Endothelial cell (in vitro differentiated cells): ENCODE data around the gene TMBIM4. TPM values are rescaled to one million over a fixed set of nuclear protein-coding genes. Genes with fewer than 3 reads are reported as not detected.

Experiments used
- DNase-seq: peaks from one replicate; pipeline ENCODE4 v3.0.0; 2021; ENCODE audit warnings: low spot score
- H3K27ac Mint-ChIP-seq: one replicate; pipeline ENCODE4 v1.8.0; 2021; ENCODE audit warnings: mixed read lengths, inconsistent platforms; ENCODE audit not compliant: unreplicated experiment
- H3K27me3 Mint-ChIP-seq: one replicate; pipeline ENCODE4 v1.8.0; 2021; ENCODE audit warnings: mild to moderate bottlenecking, moderate library complexity, mixed read lengths, inconsistent platforms; ENCODE audit not compliant: unreplicated experiment
- H3K36me3 Mint-ChIP-seq: one replicate; pipeline ENCODE4 v1.8.0; 2021; ENCODE audit warnings: mild to moderate bottlenecking, low read depth, mixed read lengths, inconsistent platforms; ENCODE audit not compliant: unreplicated experiment
- H3K4me1 Mint-ChIP-seq: one replicate; pipeline ENCODE4 v1.8.0; 2021; ENCODE audit warnings: mild to moderate bottlenecking, mixed read lengths, inconsistent platforms; ENCODE audit not compliant: unreplicated experiment
- H3K4me3 Mint-ChIP-seq: one replicate; pipeline ENCODE4 v1.8.0; 2021; ENCODE audit warnings: mild to moderate bottlenecking, mixed read lengths, inconsistent platforms; ENCODE audit not compliant: unreplicated experiment
- H3K9me3 Mint-ChIP-seq: one replicate; pipeline ENCODE4 v1.8.0; 2021; ENCODE audit warnings: mixed read lengths, inconsistent platforms; ENCODE audit not compliant: unreplicated experiment
- total RNA-seq: library from RNA; stranded (reverse); fragmentation: NEBNext Ultra II Directional; extraction: Animal tissue kit (Norgen Biotek cat#: 25700); gene quantifications from one replicate; pipeline ENCODE4 v1.2.1, GENCODE V29; 2021; ENCODE audit not compliant: unreplicated experiment
- TF ChIP-seq, protein P1 (sequence below): fragments of 200-600 bp; sonication (generic); IDR thresholded peaks from one replicate; pipeline ENCODE4 v1.5.0; 2021; ENCODE audit warnings: antibody characterized with exemption; ENCODE audit not compliant: unreplicated experiment

TMBIM4 gene
- total RNA-seq, 1 donor from 2014 or later, result 52.5 TPM

DNA sequence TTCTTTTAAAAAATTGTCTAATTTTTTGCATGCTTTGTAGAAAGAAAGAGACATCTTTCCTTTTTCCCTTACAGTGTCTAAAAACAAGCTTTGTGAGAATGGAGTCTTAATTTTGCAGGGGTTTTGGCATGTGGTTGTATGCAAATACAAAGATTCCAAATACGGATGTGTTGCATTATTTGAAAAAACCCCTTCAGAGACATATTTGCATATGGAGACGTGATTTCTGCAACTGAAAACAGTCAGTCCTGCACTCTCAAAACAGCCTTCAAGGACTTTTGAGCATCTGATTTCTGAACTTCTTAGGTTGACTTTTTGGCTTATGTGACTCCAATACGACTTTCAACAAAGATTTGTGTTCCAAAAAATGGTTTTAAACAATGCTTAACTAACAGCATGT lies 27.0 kb upstream of the TMBIM4 start:
- Mint-ChIP-seq H3K27ac (no peak overlapping the region), H3K36me3 (no peaks in the 10 kb centered on the region), H3K4me3 (no peak overlapping the region), H3K9me3 (no peaks in the 10 kb centered on the region), H3K27me3 (no peaks in the 10 kb centered on the region), H3K4me1 (peaks cover 15% of the 10 kb centered on the region)
- no peak for DNase-seq
- TF ChIP-seq, protein P1, sequence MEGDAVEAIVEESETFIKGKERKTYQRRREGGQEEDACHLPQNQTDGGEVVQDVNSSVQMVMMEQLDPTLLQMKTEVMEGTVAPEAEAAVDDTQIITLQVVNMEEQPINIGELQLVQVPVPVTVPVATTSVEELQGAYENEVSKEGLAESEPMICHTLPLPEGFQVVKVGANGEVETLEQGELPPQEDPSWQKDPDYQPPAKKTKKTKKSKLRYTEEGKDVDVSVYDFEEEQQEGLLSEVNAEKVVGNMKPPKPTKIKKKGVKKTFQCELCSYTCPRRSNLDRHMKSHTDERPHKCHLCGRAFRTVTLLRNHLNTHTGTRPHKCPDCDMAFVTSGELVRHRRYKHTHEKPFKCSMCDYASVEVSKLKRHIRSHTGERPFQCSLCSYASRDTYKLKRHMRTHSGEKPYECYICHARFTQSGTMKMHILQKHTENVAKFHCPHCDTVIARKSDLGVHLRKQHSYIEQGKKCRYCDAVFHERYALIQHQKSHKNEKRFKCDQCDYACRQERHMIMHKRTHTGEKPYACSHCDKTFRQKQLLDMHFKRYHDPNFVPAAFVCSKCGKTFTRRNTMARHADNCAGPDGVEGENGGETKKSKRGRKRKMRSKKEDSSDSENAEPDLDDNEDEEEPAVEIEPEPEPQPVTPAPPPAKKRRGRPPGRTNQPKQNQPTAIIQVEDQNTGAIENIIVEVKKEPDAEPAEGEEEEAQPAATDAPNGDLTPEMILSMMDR, result no peak

DNA sequence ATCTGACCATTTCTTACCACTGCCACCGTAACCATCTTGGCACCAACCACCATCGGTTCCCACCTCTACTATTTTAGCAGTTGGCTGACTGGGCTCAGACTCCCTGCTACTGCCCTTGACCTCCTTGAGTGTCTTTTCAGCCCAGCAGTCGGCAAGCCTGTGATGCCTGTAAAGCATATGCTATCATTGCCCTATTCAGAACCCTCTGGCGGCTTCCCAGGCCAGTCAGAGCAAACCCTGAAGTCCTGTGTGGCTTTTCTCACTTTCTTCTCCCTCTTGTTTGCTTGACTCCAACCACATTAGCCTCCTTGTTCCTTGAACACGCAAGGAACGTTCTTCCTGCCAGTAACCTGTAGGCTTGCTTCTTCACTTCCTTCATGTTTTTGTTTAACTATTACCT lies 25.4 kb upstream of the TMBIM4 start:
- DNase-seq, result no peak
- Mint-ChIP-seq H3K9me3 (no peaks in the 10 kb centered on the region), H3K36me3 (no peaks in the 10 kb centered on the region), H3K4me1 (peaks cover 17% of the 10 kb centered on the region), H3K27me3 (no peaks in the 10 kb centered on the region), H3K27ac (no peak overlapping the region), H3K4me3 (no peak overlapping the region)
- TF ChIP-seq, protein P1, result no peak

DNA sequence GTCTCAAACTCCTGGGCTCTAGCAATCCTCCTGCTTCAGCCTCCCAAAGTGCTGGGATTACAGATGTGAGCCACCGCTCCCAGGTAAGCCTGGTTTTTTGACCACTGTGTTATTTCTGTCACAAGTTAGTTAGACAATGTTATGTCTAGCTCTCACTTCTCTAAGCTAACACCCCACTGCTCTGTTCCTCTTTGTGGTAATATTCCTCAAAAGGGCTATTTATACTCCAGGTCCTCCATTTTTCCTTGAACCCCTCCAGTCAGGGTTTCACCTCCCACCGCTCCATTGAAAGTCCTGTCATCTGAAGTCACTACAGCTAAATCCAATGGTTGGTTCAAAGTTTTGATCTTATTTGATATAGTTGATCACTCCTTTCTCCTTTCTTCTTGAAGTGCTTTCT lies 24.3 kb upstream of the TMBIM4 start:
- Mint-ChIP-seq H3K27ac (no peak overlapping the region), H3K4me3 (no peak overlapping the region), H3K27me3 (no peaks in the 10 kb centered on the region), H3K9me3 (no peaks in the 10 kb centered on the region), H3K36me3 (no peaks in the 10 kb centered on the region), H3K4me1 (peaks cover 17% of the 10 kb centered on the region)
- TF ChIP-seq, protein P1, result no peak
- no peak for DNase-seq

DNA sequence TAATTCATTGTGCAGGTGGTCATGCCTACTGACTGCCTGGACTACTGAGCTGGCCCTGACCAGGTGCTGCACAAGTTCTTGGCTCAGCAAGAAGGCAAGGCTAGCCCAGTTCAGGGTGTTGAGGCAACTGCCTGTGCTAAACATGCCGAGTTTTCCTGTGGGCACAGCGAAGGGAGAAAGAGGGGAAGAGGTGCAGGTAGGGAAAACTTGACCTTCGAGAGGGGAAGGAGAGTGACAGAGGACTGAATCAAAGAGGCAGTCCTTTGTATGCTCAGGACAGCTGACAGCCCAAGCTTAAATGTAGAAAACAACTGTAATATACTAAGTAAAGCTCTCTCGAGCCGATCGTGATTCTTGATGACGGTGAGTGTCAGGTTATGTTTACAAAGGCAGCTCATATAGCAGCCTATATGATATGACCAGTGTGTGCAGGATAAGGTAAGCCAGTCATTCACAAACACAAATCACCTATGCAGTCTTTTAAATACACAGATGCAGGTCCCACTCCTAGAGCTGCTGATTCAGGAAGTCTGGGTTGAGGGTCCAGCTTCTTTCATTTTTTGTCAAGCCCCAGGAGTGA lies 21.8 kb upstream of the TMBIM4 start:
- no peaks in the 10 kb centered on the region for H3K36me3 Mint-ChIP-seq
- H3K9me3 Mint-ChIP-seq, result no peaks in the 10 kb centered on the region
- H3K27ac Mint-ChIP-seq, result no peak overlapping the region
- TF ChIP-seq, protein P1, result no peak
- no peak overlapping the region for H3K4me3 Mint-ChIP-seq
- H3K4me1 Mint-ChIP-seq, result peaks cover 27% of the 10 kb centered on the region
- no peaks in the 10 kb centered on the region for H3K27me3 Mint-ChIP-seq
- no peak for DNase-seq

DNA sequence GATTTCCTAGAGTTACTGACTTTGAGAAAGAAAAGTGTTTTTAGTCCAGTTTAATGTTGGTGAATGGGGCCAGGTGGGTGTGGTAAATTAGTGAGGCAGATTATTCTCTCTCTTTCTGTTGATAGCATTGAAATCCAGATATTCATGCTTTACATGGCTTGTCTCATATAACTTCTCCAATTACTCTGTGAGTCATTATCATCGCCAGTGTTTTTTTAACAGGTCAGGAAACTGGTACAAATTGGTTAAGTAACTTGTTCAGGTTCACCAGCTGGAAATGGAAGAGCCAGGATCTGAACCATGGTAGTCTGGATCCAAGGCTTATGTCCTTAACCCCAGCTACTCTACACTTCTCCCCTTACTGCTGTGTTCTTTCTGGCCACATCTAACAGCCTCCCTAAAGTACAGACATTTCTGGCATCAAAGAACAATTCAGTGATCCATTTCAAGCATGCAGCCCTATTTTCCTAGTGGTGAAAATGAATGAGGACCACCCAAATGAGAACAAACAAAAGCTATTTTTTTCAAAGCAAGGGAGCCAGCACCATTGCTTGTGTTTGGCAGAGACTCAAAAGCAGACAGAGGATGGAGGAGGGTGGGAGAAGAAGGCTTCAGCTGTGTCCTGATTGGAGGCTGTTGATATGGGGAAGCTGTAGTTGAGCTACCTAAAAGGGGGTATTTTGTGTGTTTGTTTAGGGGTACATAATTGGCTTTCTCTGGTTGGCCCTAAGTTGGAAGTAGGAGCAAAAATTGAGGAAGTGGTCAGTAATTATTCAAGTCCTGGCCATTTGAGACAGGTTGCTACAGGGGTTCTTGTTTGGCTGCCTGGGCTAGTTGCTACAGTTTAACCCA lies 20.9 kb upstream of the TMBIM4 start:
- DNase-seq, result no peak
- no peaks in the 10 kb centered on the region for H3K27me3 Mint-ChIP-seq
- H3K9me3 Mint-ChIP-seq, result no peaks in the 10 kb centered on the region
- no peak overlapping the region for H3K4me3 Mint-ChIP-seq
- H3K4me1 Mint-ChIP-seq, result peaks cover 21% of the 10 kb centered on the region
- TF ChIP-seq, protein P1, result no peak
- H3K27ac Mint-ChIP-seq, result peak overlapping the region; percentile 7
- H3K36me3 Mint-ChIP-seq, result no peaks in the 10 kb centered on the region
